OCI-LY3 (cell line): ENCODE results near the gene FCHO1.

Source experiments
- EZH2phosphoT487 ChIP-seq: fragments of 200-600 bp; shearing (Covaris generic); IDR thresholded peaks from 2 replicates; pipeline ENCODE4 v1.6.1; 2018; ENCODE audit warnings: antibody characterized with exemption, mixed run types, low read depth
- TF ChIP-seq, protein P1 (sequence below): fragments of 200-600, 300-600 bp; sonication (generic); IDR thresholded peaks from 2 replicates; pipeline ENCODE4 v1.5.1; 2014; ENCODE audit warnings: antibody characterized with exemption, low read length, low read depth

DNA sequence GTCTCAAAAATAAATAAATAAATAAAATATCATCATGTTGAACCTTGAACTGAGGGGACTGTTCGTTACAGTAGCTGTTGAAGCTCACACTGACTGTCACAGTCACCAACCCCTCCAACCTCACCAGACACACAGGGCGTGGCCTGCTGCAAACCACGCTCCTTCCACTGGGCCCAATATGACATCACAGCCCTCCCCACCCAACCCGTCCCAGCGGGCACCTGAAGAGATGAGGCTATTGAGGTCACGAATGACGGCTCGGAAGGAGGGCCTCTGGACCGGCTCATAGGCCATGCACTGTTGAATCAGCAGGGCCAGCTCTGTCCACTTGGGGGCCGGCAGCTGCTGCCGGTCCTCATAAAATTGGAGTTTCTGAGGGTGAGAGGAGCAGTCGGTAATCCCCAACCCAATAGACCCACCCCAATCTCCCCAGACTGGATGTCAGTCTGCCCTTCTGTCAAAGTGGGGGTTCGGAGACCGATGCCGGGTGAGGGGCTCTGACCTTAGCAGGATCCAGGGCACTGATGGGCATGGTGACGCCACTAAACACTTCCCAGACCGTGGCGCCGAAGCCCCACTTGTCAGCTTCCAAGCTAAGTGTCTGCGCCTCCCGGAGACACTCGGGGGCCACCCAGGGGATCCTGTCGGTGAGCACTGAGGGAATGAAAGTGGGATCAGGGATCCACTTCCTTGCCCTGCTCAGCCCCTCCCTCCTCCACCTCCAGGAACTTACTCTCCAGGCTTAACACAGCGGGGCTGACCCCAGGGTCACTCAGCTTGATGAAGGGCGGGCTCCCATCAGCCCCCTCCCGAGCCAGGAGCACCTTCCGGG, 83.3 kb downstream of the FCHO1 start:
- TF ChIP-seq, protein P1, sequence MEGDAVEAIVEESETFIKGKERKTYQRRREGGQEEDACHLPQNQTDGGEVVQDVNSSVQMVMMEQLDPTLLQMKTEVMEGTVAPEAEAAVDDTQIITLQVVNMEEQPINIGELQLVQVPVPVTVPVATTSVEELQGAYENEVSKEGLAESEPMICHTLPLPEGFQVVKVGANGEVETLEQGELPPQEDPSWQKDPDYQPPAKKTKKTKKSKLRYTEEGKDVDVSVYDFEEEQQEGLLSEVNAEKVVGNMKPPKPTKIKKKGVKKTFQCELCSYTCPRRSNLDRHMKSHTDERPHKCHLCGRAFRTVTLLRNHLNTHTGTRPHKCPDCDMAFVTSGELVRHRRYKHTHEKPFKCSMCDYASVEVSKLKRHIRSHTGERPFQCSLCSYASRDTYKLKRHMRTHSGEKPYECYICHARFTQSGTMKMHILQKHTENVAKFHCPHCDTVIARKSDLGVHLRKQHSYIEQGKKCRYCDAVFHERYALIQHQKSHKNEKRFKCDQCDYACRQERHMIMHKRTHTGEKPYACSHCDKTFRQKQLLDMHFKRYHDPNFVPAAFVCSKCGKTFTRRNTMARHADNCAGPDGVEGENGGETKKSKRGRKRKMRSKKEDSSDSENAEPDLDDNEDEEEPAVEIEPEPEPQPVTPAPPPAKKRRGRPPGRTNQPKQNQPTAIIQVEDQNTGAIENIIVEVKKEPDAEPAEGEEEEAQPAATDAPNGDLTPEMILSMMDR: no peak
- no peak for TF ChIP-seq EZH2phosphoT487
